Measurements from ENCODE around the gene ATP8B3. TPM values are rescaled to one million over a fixed set of nuclear protein-coding genes. Genes with fewer than 3 reads are reported as not detected.
A peak's percentile ranks its signal among the peaks of the same experiment; 100 is the strongest.

ATP8B3 gene
- total and polyA plus RNA-seq, 11 donors: 0.19 to 3.5 (median 0.72) TPM

DNA sequence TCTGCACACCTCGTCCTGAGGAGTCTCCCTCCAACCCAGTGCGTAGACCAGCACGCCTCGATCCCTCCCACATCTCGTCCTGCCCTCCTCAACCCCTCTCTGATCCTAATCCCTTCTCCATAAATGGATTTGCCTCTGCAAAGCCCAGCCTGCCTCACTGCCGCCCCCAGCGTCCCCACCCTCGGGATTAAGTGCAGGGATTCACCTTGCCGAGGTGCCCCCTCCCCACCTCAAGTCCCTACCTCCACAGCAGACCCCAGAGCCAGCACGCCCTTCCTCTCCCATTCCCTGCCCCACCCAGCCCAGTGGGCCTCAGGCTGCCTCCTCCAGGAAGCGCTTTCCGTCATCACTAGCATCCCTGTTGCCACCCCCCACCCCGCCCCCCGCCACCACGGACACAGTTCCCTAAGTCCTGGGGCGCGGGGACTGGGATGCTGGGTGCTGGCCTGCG lies 47.3 kb upstream of the ATP8B3 start:
- Histone ChIP-seq H3K36me3 (peaks cover 0 to 1% (median 0%) of the 10 kb centered on the region in 9 donors), H3K4me1 (peaks cover 2 to 85% (median 65%) of the 10 kb centered on the region in 12 donors), H3K4me3 (peak overlapping the region in 1 of 12 donors; percentile 15), H3K9me3 (no peaks in the 10 kb centered on the region), H3K27ac (peak overlapping the region in 5 of 12 donors; percentile 24 to 86 (median 40)), H3K27me3 (no peaks in the 10 kb centered on the region)
- DNase-seq (peak in 2 of 5 donors; percentile 30 to 41), ATAC-seq (no peak)
- intact Hi-C loops (cut with DNase I): no loop called here
- TF ChIP-seq, protein P1, sequence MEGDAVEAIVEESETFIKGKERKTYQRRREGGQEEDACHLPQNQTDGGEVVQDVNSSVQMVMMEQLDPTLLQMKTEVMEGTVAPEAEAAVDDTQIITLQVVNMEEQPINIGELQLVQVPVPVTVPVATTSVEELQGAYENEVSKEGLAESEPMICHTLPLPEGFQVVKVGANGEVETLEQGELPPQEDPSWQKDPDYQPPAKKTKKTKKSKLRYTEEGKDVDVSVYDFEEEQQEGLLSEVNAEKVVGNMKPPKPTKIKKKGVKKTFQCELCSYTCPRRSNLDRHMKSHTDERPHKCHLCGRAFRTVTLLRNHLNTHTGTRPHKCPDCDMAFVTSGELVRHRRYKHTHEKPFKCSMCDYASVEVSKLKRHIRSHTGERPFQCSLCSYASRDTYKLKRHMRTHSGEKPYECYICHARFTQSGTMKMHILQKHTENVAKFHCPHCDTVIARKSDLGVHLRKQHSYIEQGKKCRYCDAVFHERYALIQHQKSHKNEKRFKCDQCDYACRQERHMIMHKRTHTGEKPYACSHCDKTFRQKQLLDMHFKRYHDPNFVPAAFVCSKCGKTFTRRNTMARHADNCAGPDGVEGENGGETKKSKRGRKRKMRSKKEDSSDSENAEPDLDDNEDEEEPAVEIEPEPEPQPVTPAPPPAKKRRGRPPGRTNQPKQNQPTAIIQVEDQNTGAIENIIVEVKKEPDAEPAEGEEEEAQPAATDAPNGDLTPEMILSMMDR (IDR thresholded peaks at IDR 0.05): no peak
- TF ChIP-seq POLR2A (IDR thresholded peaks at IDR 0.05): no peak
- WGBS, 4 donors: 64 to 67% (median 65%) methylated on average over 18 of the region's 18 CpGs

DNA sequence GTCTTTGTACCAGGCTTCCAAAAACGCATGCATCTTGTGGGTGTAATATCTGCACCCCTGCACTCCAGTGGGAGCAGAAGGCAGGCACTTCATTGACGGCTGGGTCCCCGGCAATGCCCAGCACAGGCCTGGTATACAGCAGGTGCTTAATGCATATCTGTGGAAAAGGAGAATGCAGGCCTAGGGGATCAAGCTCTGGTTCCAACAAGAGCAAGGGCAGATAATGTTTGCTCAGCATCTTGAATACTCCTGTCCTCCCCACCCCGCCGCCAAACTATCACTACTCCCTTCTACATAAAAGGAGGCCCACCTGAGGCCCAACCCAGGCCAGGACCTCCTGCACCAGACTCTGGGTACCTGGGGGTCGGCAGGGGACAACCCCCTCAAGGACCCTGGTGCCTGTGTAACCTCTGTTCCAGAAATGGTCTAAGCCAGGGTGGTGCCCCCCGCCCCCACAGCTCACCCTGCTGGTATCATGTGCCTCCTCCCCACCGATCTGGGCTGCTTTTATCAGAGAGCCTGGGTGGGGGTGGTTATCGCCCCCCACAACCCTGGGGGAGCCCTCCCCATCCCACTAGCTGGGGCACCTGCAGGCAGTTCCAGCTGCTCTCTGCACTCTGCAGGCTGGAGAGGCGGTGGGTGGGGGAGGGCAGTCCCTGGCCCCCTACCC lies 46.5 kb upstream of the ATP8B3 start:
- H3K27me3 ChIP-seq: no peaks in the 10 kb centered on the region

GRCh38 chr19:1857648-1858326 lies 45.7 kb upstream of the ATP8B3 start:
- ATAC-seq (no peak), DNase-seq (peak in 3 of 5 donors; percentile 36 to 65 (median 46))
- Histone ChIP-seq H3K9me3 (no peaks in the 10 kb centered on the region), H3K27ac (peak overlapping the region; percentile 79 to 98 (median 91)), H3K4me3 (peak overlapping the region in 11 of 12 donors; percentile 44 to 71 (median 62)), H3K27me3 (no peaks in the 10 kb centered on the region), H3K36me3 (peaks cover 0 to 6% (median 0%) of the 10 kb centered on the region in 9 donors), H3K4me1 (peaks cover 8 to 98% (median 74%) of the 10 kb centered on the region in 12 donors)
- TF ChIP-seq, protein P1 (IDR thresholded peaks at IDR 0.05): no peak
- no peak for TF ChIP-seq POLR2A (IDR thresholded peaks at IDR 0.05)
- WGBS, 4 donors: 64 to 74% (median 68%) methylated on average over 11 to 16 of the region's 16 CpGs
- intact Hi-C loops (cut with DNase I): no loop called here

More for the DNA sequence above, 46.5 kb upstream of the ATP8B3 start:
- Histone ChIP-seq H3K4me3 (no peak overlapping the region), H3K9me3 (no peaks in the 10 kb centered on the region), H3K4me1 (peaks cover 3 to 90% (median 72%) of the 10 kb centered on the region in 12 donors), H3K36me3 (peaks cover 0 to 6% (median 0%) of the 10 kb centered on the region in 9 donors), H3K27ac (peak overlapping the region in 10 of 12 donors; percentile 34 to 98 (median 91))
- 76 to 82% (median 78%) methylated on average over 4 to 10 of the region's 10 CpGs for WGBS, 4 donors
- DNase-seq (peak in 1 of 5 donors; percentile 29), ATAC-seq (no peak)
- TF ChIP-seq, protein P1 (IDR thresholded peaks at IDR 0.05): no peak
- intact Hi-C loops (cut with DNase I): no loop called here

Data from heart left ventricle (tissue), 16 donors.